ENCODE measurements around the gene TEX26.
A peak's percentile ranks its signal among the peaks of the same experiment; 100 is the strongest.

The TEX26 gene

GRCh38 chr13:30932481-30933353 lies at the start of gene TEX26:
Gene TEX26 (plus strand): TSS chr13:30932656. CDS start chr13:30932716, 60 bp downstream.
- DNase-seq (ENCODE audit: low spot score): no peak

- no peak for DNase-seq (ENCODE audit: low spot score)
These were observed 49.3 kb upstream of the TEX26 start for GRCh38 chr13:30882996-30883766.

GRCh38 chr13:30884543-30884942 lies 47.9 kb upstream of the TEX26 start:
- DNase-seq (ENCODE audit: low spot score): no peak

GRCh38 chr13:30889196-30889690 lies 43.2 kb upstream of the TEX26 start:
- DNase-seq (ENCODE audit: low spot score): no peak

GRCh38 chr13:30892966-30893365 lies 39.5 kb upstream of the TEX26 start:
- peak; percentile 18 for DNase-seq (ENCODE audit: low spot score)

GRCh38 chr13:30895773-30896172 lies 36.7 kb upstream of the TEX26 start:
- no peak for DNase-seq (ENCODE audit: low spot score)

GRCh38 chr13:30898070-30898469 lies 34.4 kb upstream of the TEX26 start:
- no peak for DNase-seq (ENCODE audit: low spot score)

- no peak for DNase-seq (ENCODE audit: low spot score)
These were observed 33.7 kb upstream of the TEX26 start for GRCh38 chr13:30898678-30899241.

GRCh38 chr13:30900436-30900835 lies 32.0 kb upstream of the TEX26 start:
- no peak for DNase-seq (ENCODE audit: low spot score)

GRCh38 chr13:30900952-30901749 lies 31.3 kb upstream of the TEX26 start:
- no peak for DNase-seq (ENCODE audit: low spot score)

- DNase-seq (ENCODE audit: low spot score): no peak
These were observed 28.4 kb upstream of the TEX26 start for GRCh38 chr13:30904043-30904442.

- DNase-seq (ENCODE audit: low spot score): no peak
These were observed 26.5 kb upstream of the TEX26 start, which contains the start of gene MEDAG for GRCh38 chr13:30905932-30906383. Gene MEDAG (plus strand): TSS chr13:30906271. CDS start chr13:30906516, 245 bp downstream.

GRCh38 chr13:30906411-30907051 lies 25.9 kb upstream of the TEX26 start:
- no peak for DNase-seq (ENCODE audit: low spot score)

- no peak for DNase-seq (ENCODE audit: low spot score)
These were observed 25.2 kb upstream of the TEX26 start for GRCh38 chr13:30907121-30907861.

GRCh38 chr13:30908416-30908980 lies 24.0 kb upstream of the TEX26 start:
- no peak for DNase-seq (ENCODE audit: low spot score)

- DNase-seq (ENCODE audit: low spot score): no peak
These were observed 21.8 kb upstream of the TEX26 start for GRCh38 chr13:30910676-30911075.

GRCh38 chr13:30915691-30916541 lies 16.5 kb upstream of the TEX26 start:
- DNase-seq (ENCODE audit: low spot score): no peak

- DNase-seq (ENCODE audit: low spot score): no peak
These were observed 15.5 kb upstream of the TEX26 start for GRCh38 chr13:30916991-30917390.
